HG03469 (cell line): ENCODE data around the gene CHRNA9.
"Not testable (repeated sequence)": the region's sequence is repeated elsewhere in the genome, so short reads cannot be mapped to it uniquely, and the experiment has no call there.

Experiments used
- ATAC-seq: cut with Tn5 transposase; IDR thresholded peaks from one replicate; pipeline ENCODE4 v1.9.1; 2021; ENCODE audit warnings: mild to moderate bottlenecking, moderate library complexity, moderate number of reproducible peaks; ENCODE audit not compliant: unreplicated experiment

Gene CHRNA9

GRCh38 chr4:40378619-40379018, 43.5 kb downstream of the CHRNA9 start:
- no peak for ATAC-seq

GRCh38 chr4:40379248-40379647, 44.1 kb downstream of the CHRNA9 start:
- ATAC-seq, result no peak

DNA sequence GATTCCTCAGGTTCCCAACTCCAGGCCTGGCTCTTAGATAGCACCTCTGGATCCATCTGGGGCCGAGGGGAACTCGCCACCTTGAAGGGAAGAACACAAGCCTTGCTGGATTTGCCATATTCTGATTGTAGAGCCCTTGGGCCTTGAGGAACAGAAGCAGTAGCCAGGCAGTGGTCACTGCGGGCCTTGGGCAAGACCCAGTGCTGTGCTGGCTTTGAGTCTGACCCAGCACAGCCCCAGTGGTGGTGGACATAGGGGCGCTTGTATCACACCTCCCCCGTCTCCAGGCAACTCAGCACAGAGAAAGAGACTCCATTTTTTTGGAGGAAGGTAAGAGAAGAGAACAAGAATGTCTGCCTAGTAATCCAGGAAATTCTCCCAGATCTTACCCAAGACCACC, 45.5 kb downstream of the CHRNA9 start:
- no peak for ATAC-seq

DNA sequence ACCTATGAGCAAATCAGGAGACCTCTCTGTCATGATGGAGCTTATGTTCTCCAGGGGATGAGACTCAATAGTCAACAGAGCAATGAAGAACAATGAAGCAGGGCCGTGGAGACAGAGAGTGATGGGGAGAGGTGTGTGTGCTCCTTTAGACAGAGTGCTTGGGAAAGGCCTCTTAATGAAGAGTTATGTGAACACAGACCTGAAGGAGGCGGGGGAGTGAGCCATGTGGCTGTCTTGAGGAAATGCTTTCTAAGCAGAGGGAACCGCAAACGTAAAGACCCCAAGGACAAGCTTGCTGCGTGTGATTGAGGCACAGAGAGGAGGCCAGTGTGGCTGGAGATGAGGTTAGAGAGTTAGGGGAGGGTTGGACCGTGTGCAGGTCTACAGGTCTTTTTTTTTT, 53.1 kb downstream of the CHRNA9 start:
- ATAC-seq, result no peak

- ATAC-seq, result no peak
These were observed 54.9 kb downstream of the CHRNA9 start for GRCh38 chr4:40389986-40390385.

GRCh38 chr4:40392241-40392640, 57.1 kb downstream of the CHRNA9 start:
- not testable (repeated sequence) for ATAC-seq

- ATAC-seq, result no peak
These were observed 59.1 kb downstream of the CHRNA9 start for GRCh38 chr4:40394236-40394635.

DNA sequence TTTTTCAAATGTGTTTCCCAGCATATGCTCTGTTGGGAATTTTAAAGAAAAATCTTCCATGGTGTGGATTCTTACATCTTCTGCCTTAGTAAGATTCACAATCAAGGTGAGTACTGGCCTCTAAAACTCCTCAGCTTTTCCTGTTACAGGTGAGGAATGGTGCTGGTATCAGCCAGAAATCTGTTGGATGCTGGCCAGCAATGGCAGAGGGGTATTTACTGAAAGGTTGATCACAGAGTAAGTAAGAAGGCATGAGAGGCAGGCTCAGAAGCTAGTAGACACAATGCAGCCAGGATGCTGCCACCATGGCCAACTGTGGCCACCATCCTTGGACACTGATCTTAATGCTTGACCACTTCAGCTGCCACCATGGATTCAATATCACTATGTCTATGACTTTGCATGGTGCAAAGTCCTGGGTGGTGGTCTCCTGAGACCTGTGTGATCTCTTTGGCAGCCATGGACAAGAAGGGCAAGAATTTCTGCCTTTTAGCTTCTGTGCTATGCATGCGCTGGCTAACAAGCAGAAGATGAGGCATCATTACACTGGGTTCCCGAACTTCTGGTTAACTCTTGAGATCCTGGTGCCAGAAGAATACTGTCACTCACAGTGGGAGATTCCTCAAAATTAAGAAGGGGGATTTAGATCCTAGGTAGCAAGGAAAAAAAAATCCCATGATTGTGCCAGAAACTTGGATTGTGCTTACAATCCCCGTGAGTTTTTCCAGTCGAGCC, 60.2 kb downstream of the CHRNA9 start:
- no peak for ATAC-seq

DNA sequence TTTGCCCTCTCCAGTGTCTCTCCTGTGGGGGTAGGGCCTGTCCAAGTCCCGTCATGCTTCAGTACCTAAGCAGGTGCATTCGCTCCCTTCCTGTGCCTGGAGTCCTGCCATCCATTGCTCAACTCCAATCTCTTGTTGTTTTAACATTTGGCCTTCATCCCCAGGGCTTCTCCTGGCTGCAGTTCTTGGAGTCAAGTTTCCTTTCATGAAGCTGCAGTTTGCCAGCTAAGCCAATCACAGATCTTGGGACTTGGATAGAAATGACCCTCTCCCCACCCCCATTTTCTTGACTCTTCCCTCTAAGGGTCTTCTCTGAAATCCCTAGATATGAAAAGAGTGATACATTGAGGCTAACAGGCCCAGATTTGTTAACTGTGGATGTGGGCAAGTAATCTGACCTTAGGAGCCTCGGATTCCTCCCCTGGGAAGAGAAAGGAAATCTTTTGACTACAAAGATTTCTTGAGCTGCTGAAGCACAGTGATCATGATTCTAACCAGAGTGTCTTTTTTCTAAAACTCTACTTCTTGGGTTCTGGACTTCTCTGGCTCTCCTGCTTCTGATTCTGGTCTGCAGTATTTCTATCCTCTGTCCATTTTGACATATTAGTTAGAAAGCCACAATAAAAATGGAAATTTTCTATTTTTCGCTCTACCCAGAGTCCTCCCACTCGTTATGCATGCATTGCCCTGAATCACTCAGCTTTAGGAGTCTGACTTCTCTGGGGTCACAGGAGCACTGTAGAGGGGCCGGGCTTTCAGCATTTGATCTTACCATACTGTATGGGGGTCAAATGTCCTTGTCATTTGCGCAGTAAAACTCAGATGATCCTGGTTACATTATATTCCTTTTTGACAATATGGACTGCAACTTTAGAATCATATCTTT, 61.0 kb downstream of the CHRNA9 start:
- no peak for ATAC-seq

GRCh38 chr4:40399578-40399977, 64.4 kb downstream of the CHRNA9 start:
- no peak for ATAC-seq

- ATAC-seq, result no peak
These were observed 66.0 kb downstream of the CHRNA9 start for GRCh38 chr4:40401096-40401495.

- ATAC-seq, result no peak
These were observed 66.5 kb downstream of the CHRNA9 start for GRCh38 chr4:40401631-40402030.

GRCh38 chr4:40402556-40402955, 67.4 kb downstream of the CHRNA9 start:
- no peak for ATAC-seq

- no peak for ATAC-seq
These were observed 67.9 kb downstream of the CHRNA9 start for GRCh38 chr4:40403081-40403480.
